Pons (tissue), 1 donor: ENCODE results near the gene PHTF2.
A peak's percentile ranks its signal among the peaks of the same experiment; 100 is the strongest.

Source experiments
- DNase-seq: peaks from one replicate; pipeline ENCODE4 v3.0.0-alpha.2; 2016; ENCODE audit warnings: low spot score

Gene PHTF2

GRCh38 chr7:77877791-77878190 lies 79.2 kb downstream of the PHTF2 start:
- no peak for DNase-seq

GRCh38 chr7:77878500-77878899 lies 79.9 kb downstream of the PHTF2 start:
- DNase-seq: no peak

GRCh38 chr7:77879272-77879671 lies 80.7 kb downstream of the PHTF2 start:
- DNase-seq: no peak

GRCh38 chr7:77881871-77882270 lies 83.3 kb downstream of the PHTF2 start:
- DNase-seq: no peak

- no peak for DNase-seq
Measured at GRCh38 chr7:77885155-77885554, 86.6 kb downstream of the PHTF2 start.

- DNase-seq: no peak
Measured at GRCh38 chr7:77887567-77887966, 89.0 kb downstream of the PHTF2 start.

- DNase-seq: no peak
Measured at GRCh38 chr7:77888998-77889397, 90.4 kb downstream of the PHTF2 start.

- no peak for DNase-seq
Measured at GRCh38 chr7:77893813-77894212, 95.2 kb downstream of the PHTF2 start.

- DNase-seq: no peak
Measured at GRCh38 chr7:77894574-77895091, 96.1 kb downstream of the PHTF2 start.

GRCh38 chr7:77895905-77896304 lies 97.3 kb downstream of the PHTF2 start:
- no peak for DNase-seq

GRCh38 chr7:77897004-77897547 lies 98.5 kb downstream of the PHTF2 start:
- no peak for DNase-seq

- no peak for DNase-seq
Measured at GRCh38 chr7:77899516-77899915, 100.9 kb downstream of the PHTF2 start.

GRCh38 chr7:77903597-77903996 lies 105.0 kb downstream of the PHTF2 start:
- DNase-seq: no peak

- no peak for DNase-seq
Measured at GRCh38 chr7:77904252-77904651, 105.7 kb downstream of the PHTF2 start.

GRCh38 chr7:77907281-77907680 lies 108.7 kb downstream of the PHTF2 start:
- no peak for DNase-seq

GRCh38 chr7:77908664-77909063 lies 110.1 kb downstream of the PHTF2 start:
- DNase-seq: no peak

- DNase-seq: peak; percentile 25
Measured at GRCh38 chr7:77910124-77910523, 111.6 kb downstream of the PHTF2 start.

GRCh38 chr7:77912293-77912692 lies 113.7 kb downstream of the PHTF2 start:
- DNase-seq: no peak

- peak; percentile 45 for DNase-seq
Measured at GRCh38 chr7:77913977-77914607, 115.5 kb downstream of the PHTF2 start.

GRCh38 chr7:77917500-77918262 lies 119.1 kb downstream of the PHTF2 start:
- no peak for DNase-seq

GRCh38 chr7:77918676-77919075 lies 120.1 kb downstream of the PHTF2 start:
- DNase-seq: no peak

- DNase-seq: no peak
Measured at GRCh38 chr7:77923419-77923818, 124.8 kb downstream of the PHTF2 start.

- no peak for DNase-seq
Measured at GRCh38 chr7:77930496-77930895, 131.9 kb downstream of the PHTF2 start.
